Choroid plexus epithelial cell (primary cell): ENCODE measurements around the gene FRMPD1.

Experiments used
- DNase-seq: peaks from one replicate; pipeline ENCODE4 v3.0.0-alpha.2; 2010; ENCODE audit warnings: low read depth
- H3K4me3 ChIP-seq: 2 replicates; pipeline ENCODE4 v1.5.1; 2011; ENCODE audit warnings: low read depth, mild to moderate bottlenecking, control low read depth, low read length, moderate library complexity
- CTCF ChIP-seq: conservative IDR thresholded peaks from 2 replicates; pipeline ENCODE4 v1.5.1; 2011; ENCODE audit warnings: low read depth, mild to moderate bottlenecking, control low read depth, inconsistent platforms, low read length, moderate library complexity

The FRMPD1 gene

GRCh38 chr9:37788332-37788731 is 137.6 kb downstream of the FRMPD1 start:
- DNase-seq = no peak
- TF ChIP-seq CTCF = no peak
- H3K4me3 ChIP-seq = no peak overlapping the region

- DNase-seq = no peak
- TF ChIP-seq CTCF = no peak
- H3K4me3 ChIP-seq = no peak overlapping the region
Observed at GRCh38 chr9:37790096-37790495, 139.3 kb downstream of the FRMPD1 start.

GRCh38 chr9:37792122-37792521 is 141.4 kb downstream of the FRMPD1 start:
- TF ChIP-seq CTCF = no peak
- no peak overlapping the region for H3K4me3 ChIP-seq
- DNase-seq = no peak

GRCh38 chr9:37796232-37796631 is 145.5 kb downstream of the FRMPD1 start:
- DNase-seq = no peak
- TF ChIP-seq CTCF = no peak

More at GRCh38 chr9:37796232-37796631, 145.5 kb downstream of the FRMPD1 start:
- no peak overlapping the region for H3K4me3 ChIP-seq
